GM19023 (cell line): ENCODE measurements around the gene AK4.
A peak's percentile ranks its signal among the peaks of the same experiment; 100 is the strongest.
"Not testable (repeated sequence)": the region's sequence is repeated elsewhere in the genome, so short reads cannot be mapped to it uniquely, and the experiment has no call there.

Experiments used
- ATAC-seq: cut with Tn5 transposase; IDR thresholded peaks from one replicate; pipeline ENCODE4 v1.9.1; 2021; ENCODE audit warnings: mild to moderate bottlenecking, moderate library complexity; ENCODE audit not compliant: unreplicated experiment

AK4 gene

GRCh38 chr1:65148178-65148547 is at the start of gene AK4:
AK4 (plus strand) TSS chr1:65148203; CDS start chr1:65148408, 205 bp downstream.
- ATAC-seq, result peak; percentile 29

GRCh38 chr1:65103807-65104206 is 44.2 kb upstream of the AK4 start:
- ATAC-seq, result no peak

GRCh38 chr1:65104854-65105534 is 43.0 kb upstream of the AK4 start:
- ATAC-seq, result no peak

- ATAC-seq, result no peak
Measured at GRCh38 chr1:65105596-65105995, 42.4 kb upstream of the AK4 start.

DNA sequence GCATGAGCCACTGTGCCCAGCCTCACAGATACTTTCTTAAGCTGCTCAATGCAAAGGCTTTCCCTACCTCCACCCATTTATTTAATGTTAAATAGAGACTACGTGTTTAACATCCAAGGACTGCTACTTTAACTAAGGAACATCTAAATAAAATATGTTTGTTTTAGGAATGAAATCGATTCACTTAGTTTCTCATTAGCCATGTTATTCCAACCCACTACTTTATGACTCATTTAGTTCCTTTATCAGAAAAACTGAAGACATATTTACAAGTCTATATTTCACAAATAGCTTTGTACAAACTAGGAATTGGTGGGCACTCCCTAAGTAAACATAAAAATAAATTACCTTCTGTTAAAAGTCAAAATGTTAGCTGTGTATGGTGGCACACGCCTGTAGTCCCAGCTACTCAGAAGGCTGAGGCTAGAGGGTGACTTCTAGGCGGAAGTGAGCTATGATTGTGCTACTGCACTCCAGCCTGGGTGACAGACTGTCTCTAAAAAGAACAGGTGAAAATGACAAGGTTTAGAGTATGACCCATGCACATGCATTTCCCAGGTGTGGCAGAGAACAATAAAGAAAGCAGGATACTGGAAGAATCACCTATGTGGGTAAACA is 39.9 kb upstream of the AK4 start:
- ATAC-seq, result no peak

GRCh38 chr1:65109487-65109886 is 38.5 kb upstream of the AK4 start:
- no peak for ATAC-seq

DNA sequence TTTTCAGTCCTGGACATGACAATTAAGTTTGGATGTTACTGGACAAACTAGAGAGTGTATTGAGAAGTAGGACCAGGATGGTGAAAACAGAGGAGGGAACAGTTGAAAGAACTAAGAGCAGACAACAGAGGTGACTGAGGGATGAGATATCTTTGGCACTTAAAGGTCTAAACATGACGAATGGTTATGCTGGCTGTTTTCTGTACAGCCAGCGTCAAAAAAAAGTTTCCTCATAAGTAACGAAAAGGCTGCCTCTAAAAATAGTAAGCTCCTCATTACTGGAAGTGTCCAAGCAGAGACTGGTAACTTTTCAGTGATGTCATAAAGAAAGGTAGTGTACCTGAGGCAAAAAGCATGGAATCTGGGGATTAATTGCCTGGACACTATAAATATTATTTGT is 35.2 kb upstream of the AK4 start:
- no peak for ATAC-seq

GRCh38 chr1:65113298-65113697 is 34.7 kb upstream of the AK4 start:
- ATAC-seq, result no peak

GRCh38 chr1:65114322-65114721 is 33.7 kb upstream of the AK4 start:
- ATAC-seq, result no peak

- no peak for ATAC-seq
Measured at GRCh38 chr1:65119951-65120350, 28.1 kb upstream of the AK4 start.

DNA sequence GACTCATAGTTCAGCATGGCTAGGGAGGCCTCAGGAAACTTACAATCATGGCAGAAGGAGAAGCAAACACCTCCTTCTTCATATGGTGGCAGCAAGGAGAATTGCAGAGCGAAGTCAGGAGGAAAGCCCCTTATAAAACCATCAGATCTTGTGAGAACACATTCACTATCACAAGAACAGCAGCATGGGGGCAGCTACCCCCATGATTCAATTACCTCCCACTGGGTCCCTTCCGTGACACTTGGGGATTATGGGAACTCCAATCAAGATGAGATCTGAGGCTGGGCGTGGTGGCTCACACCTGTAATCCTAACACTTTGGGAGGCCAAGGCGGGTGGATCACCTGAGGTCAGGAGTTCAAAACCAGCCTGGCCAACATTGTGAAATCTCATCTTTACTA is 18.9 kb upstream of the AK4 start:
- not testable (repeated sequence) for ATAC-seq

DNA sequence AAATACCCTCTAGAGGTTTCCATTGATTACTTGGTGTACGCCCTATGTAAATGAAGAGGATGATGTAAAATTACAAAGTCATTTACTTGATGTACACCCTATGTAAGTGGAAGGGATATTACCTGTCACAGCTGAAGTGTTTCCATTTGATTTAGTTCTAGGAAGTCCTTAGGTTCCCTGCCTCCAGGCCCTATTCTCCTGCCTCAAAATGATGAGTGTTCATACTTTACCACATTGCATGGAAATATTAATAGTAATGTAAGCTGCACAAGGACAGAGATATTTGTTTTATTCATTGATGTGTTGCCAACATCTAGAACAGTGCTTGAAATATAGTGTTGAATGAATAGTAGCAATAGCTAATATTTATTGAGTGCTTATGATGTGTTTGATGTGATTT is 9.5 kb upstream of the AK4 start:
- ATAC-seq, result no peak

DNA sequence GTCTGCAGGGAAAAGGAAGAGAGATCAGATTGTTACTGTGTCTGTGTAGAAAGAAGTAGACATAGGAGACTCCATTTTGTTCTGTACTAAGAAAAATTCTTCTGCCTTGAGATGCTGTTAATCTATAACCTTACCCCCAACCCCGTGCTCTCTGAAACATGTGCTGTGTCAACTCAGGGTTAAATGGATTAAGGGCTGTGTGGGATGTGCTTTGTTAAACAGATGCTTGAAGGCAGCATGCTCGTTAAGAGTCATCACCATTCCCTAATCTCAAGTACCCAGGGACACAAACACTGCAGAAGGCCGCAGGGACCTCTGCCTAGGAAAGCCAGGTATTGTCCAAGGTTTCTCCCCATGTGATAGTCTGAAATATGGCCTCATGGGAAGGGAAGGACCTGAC is 8.2 kb upstream of the AK4 start:
- not testable (repeated sequence) for ATAC-seq

DNA sequence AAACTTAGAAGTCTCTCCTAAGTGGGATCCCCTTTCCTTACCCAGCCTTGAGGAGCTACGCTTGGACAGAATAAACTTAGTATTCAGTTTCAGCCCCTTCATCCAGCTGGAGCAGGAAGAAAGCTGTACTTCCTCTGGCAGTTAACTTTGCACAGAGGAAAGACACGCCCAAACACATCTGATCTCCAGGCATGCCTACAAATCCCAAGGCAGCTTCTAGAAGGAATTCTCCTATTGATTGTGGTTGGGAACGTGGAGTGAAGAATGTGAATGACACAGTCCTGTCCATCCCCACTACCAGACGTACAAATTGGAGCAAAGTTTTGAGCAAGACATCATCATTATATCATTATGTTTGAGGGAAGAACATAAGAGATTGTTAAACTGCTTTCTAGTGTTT is 6.6 kb upstream of the AK4 start:
- no peak for ATAC-seq

- no peak for ATAC-seq
Measured at GRCh38 chr1:65141918-65142317, 6.1 kb upstream of the AK4 start.

DNA sequence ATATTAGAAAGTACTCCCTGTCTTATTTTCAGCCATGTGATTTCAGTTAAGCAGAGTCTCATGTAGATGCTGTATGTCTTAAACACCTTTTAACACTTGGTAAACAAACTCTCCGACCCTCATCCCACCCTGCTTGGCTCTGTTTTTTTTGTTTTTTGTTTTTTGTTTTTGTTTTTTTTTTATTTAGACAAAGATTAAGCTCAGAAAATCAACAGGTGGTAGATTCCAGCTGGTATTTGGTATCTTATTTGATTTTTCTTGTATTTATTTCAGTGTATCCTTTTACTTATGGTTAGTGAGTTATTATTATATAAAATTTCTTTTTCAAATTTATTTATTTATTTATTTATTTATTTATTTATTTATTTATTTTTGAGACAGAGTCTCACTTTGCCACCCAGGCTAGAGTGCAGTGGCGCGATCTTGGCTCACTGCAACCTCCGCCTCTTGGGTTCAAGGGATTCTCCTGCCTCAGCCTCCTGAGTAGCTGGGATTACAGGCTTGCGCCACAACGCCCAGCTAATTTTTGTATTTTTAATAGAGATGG is 4.8 kb upstream of the AK4 start:
- not testable (repeated sequence) for ATAC-seq

GRCh38 chr1:65146908-65147423 is 1.0 kb upstream of the AK4 start:
- no peak for ATAC-seq

DNA sequence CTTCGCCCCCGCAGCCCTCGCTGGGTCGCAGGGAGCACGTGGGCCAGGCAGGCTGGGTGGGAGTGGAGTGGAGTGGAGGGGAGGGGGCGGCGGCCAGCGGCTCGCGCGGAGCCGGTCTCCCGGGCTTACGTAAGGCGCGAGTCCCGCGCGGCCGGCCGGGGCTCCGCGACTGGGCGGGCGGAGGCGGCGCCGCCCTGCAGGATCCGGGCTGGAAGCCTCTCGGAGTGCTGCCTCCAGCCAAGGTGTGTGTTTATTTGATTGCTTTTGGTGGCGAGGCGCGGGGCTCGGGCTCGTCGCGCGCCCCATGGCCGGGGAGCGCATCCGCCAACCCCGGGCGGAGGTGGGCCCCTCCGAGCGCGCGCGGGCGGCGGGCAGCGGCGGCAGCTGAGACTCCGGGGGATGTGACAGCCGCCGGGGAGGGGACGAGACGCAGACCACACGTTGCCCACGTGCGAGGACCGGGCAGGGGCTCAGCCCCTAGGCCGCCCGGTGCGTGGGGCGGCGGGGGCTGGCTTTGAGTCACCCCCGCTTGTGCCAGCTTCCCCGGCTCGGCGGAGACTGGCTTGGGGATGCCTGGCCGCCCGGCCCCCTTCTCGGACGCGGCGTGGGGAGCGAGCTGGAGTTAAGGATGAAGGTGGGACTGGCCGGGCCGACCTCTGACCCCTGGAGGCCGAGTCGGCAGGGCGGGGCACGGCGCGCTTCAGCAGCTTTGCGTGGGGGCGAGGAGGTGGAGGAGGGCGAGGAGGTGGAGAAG is 402 bp upstream of the AK4 start:
- ATAC-seq, result peak; percentile 60

DNA sequence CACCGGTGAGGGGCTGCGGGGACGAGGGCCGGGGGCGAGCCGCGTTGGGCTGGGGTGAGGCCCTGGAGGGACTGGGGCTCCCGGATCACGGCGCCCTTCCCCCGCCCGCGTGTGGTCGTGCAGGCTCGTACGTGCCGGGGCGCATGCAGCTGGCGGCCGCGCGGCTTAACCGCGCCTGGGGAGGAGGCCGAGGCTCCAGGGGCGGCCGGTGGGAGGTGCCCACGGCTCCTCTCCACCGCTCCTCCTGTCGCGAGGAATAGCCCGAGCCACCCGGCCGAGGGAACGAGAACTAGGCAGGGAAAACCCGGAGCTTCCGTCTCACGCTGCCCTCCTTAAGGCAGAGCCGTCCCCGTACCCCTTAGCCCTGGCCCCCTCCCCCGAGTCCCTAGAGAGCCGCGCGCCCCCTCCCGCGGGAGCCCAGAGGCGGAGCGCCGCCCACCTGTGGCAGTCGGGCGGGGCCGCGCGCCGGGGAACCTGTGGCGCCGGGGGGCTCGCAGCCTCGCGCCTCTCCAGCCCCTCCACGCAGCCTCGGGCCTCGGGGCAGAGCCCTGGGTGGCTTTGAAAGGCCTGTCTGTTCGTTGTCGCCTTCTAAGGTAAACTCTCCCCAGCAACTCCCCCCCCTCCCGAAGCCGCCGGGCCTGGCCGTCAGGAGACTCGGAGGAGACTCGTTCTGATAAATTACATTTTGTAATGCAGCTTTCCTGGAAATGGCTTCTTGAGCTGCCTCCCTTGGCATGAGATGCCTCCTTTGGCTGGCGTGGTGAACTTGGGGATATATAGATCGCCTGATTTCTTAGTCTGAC is 746 bp downstream of the AK4 start:
- peak; percentile 60 for ATAC-seq

DNA sequence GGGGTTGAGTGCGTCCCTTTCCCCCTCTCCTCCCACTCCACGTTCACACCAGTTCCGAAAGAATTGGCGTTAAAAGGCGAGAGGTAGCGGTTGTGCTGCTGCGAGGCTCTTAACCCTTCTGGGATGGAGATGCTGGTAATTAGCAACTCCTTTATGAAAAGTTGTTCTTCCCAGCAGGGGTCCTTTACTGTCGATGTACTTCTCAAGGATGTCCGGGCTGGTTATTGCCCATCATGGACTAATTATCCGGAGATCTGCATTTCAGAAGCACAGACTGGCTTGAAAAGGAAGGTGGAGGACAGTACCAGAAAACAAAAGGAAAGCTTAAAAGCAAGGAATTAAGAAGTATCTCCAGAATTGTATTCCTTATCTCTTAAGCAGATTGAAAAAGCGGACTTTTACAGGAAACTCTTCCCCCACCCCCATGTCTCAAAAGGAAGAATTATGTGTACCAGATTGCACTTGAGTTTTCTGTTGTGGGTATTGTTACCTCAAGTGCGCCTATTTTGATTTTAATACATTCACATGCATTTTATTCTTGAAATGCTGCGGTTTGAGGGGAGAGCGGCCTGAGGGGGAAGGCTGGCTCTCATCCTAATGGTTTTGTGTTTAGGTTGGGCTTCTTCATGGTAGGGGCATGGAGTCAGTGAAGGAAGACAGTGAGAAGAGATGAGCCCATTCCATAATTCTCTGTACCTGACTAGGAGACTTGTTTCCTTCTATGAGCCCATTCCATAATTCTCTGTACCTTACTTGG is 1.5 kb downstream of the AK4 start:
- ATAC-seq, result no peak
